H1 (cell line): Measurements from ENCODE around the gene TRIM50. TPM values are rescaled to one million over a fixed set of nuclear protein-coding genes. Genes with fewer than 3 reads are reported as not detected.

Experiments
- GABPA ChIP-seq: IDR thresholded peaks from 2 replicates; pipeline ENCODE4 v1.6.1; 2011; ENCODE audit warnings: mild to moderate bottlenecking, low read length, moderate library complexity, borderline replicate concordance; ENCODE audit not compliant: insufficient read depth
- polyA plus RNA-seq, 7 experiments: library from polyadenylated mRNA; depleted of rRNA in 3 of 7; stranded (reverse) in 5 of 7; unstranded in 2 of 7; fragments of >200 nt in 5 of 7; fragments of 200-250 nt in 2 of 7; gene quantifications; 1 replicate in 5 of 7; 2 replicates in 1 of 7; 4 replicates in 1 of 7; pipeline versions ENCODE4 v1.2.1 to v1.2.3, GENCODE V29; 2011 to 2013; ENCODE audit warnings: missing spikeins in 2 of 7, mixed read lengths in 2 of 7
- total RNA-seq: library from RNA; stranded (reverse); fragmentation: NEBNext Ultra II Directional; extraction: Animal tissue kit (Norgen Biotek cat#: 25700); gene quantifications from 2 replicates; pipeline ENCODE4 v1.2.1, GENCODE V29; 2021

TRIM50 gene
- total and polyA plus RNA-seq, 2 of the 8 experiments (the other 6 are each of a cell fraction or from before 2014, with no cell fraction given): 0.12 TPM; not detected in 1

DNA sequence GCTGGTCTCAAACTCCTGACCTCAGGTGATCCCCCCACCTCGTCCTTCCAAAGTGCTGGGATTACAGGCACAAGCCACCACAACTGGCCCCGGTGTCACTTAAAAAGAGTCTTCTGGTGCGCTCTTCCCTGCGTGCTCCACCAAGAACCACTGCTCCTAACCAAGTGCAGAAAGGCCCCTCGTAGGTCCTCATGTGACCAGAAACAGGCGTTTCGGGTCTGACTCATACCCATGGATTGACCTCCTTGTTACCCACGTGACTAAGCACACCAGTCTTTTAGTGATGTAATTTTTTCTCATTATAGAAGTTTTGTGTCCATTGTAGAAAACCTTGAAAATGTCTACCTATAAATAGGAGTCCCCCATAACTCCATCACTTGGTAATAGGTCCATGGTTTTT lies 14.0 kb upstream of the TRIM50 start (continued):
- no peak for TF ChIP-seq GABPA
- TF ChIP-seq, all 59 proteins: peak for 0
